Mucosa of descending colon (tissue), 3 donors: ENCODE results near the gene PLXNA2. TPM values are rescaled to one million over a fixed set of nuclear protein-coding genes. Genes with fewer than 3 reads are reported as not detected.

Source experiments
- ATAC-seq: fragments of 200-7000 bp; cut with Tn5 transposase; one replicate; pipeline ENCODE4 v1.9.1; 2020; ENCODE audit warnings: mild to moderate bottlenecking, moderate library complexity
- DNase-seq, 3 donors: peaks; one replicate each; pipeline ENCODE4 v3.0.0-alpha.2; 2020
- H3K36me3 ChIP-seq: fragments of 200-600 bp; one replicate; pipeline ENCODE4 v1.8.0; 2021; ENCODE audit warnings: low read depth, mild to moderate bottlenecking
- H3K4me1 ChIP-seq: fragments of 200-600 bp; one replicate; pipeline ENCODE4 v1.8.0; 2021; ENCODE audit warnings: low read depth, mild to moderate bottlenecking
- H3K4me3 ChIP-seq: fragments of 200-600 bp; one replicate; pipeline ENCODE4 v1.8.0; 2021; ENCODE audit warnings: mild to moderate bottlenecking
- H3K9me3 ChIP-seq: fragments of 200-600 bp; one replicate; pipeline ENCODE4 v1.8.0; 2021; ENCODE audit warnings: mild to moderate bottlenecking
- intact Hi-C, 2 donors: fragments of 100-400 bp; cut with DNase I in 1 of 2; cut with micrococcal nuclease in 1 of 2; formaldehyde crosslinking; loops; one replicate each; pipeline versions ENCODE4 v1.11.0 to v1.11.1; 2022; cut with DNase I, micrococcal nuclease
- total RNA-seq, 3 donors: library from RNA; stranded (reverse); fragmentation: NEBNext Ultra II Directional in 2 of 3; extraction: Animal tissue kit (Norgen Biotek cat#: 25700) in 2 of 3; gene quantifications; one replicate each; pipeline versions ENCODE4 v1.2.1 to v1.2.4, GENCODE V29; 2021 to 2023
- TF ChIP-seq, protein P1 (sequence below): fragments of 200-600 bp; IDR thresholded peaks from one replicate; pipeline ENCODE4 v1.8.0; 2022; ENCODE audit warnings: antibody characterized with exemption, mild to moderate bottlenecking
- donor health status: DM: no; HTN: no; CAD: no; lungs with moderate emphysema.
- donor health status: DM: no; HTN: no; CAD: no.
- donor health status: DM: no; HTN: yes; CAD: no.

The PLXNA2 gene
- total RNA-seq, 3 donors from 2014 or later, result 65.5 to 127 (median 70.6) TPM

DNA sequence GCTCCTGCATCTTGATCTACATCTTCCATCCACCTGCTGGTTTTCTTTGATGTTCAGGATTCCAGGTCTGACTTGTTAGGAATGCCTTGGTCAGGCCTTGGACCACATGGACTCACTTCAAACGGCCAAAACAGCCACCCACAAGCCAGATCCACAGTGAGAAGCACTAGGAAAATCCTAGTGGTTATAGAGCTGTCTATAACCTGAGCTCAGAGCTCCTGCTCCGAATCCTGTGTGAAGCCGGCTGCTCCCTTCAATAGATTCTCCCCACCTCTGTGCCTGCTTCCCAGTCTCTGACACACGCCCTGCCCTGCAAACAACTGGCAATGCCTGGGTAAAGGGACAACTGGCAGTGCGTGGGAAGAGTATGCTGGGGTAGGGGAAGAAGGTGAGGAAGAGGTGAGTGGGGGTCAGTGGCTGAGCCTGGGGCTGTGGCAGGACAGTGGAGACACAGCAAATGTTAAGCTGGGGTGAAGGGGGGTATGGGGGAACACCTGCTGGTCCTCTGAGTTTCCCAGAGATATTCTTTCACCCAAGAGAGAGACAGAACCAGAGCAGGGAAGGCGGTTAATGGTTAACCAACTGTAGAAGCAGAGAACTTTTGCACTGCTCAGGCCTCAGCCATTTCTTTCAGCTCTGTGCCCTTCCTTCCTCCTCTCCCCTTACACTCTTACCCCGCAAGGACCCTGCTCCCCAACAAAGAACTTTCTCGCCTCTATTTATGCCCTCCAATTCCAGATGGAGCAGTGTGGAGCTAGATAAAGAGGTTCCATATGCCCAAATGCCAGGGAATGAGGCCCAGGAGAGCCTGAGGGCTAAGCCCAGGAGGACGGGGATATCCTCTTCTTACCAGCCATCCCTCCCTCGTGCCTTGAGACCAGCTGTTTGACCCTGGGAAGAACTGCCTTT is 4.5 kb downstream of the PLXNA2 start:
- H3K9me3 ChIP-seq, result no peaks in the 10 kb centered on the region
- TF ChIP-seq, protein P1, sequence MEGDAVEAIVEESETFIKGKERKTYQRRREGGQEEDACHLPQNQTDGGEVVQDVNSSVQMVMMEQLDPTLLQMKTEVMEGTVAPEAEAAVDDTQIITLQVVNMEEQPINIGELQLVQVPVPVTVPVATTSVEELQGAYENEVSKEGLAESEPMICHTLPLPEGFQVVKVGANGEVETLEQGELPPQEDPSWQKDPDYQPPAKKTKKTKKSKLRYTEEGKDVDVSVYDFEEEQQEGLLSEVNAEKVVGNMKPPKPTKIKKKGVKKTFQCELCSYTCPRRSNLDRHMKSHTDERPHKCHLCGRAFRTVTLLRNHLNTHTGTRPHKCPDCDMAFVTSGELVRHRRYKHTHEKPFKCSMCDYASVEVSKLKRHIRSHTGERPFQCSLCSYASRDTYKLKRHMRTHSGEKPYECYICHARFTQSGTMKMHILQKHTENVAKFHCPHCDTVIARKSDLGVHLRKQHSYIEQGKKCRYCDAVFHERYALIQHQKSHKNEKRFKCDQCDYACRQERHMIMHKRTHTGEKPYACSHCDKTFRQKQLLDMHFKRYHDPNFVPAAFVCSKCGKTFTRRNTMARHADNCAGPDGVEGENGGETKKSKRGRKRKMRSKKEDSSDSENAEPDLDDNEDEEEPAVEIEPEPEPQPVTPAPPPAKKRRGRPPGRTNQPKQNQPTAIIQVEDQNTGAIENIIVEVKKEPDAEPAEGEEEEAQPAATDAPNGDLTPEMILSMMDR, result no peak
- ATAC-seq, result peak; percentile 59
- no peak overlapping the region for H3K4me3 ChIP-seq
- no peaks in the 10 kb centered on the region for H3K36me3 ChIP-seq
- DNase-seq, result peak; percentile 72 to 80 (median 78)
- intact Hi-C loops, result loop anchor here in 1 of 2 donors (10.0 kb wide), 2 partner anchors 105 to 215 kb away; no protein-coding TSS in a partner anchor
- peaks cover 62% of the 10 kb centered on the region for H3K4me1 ChIP-seq

DNA sequence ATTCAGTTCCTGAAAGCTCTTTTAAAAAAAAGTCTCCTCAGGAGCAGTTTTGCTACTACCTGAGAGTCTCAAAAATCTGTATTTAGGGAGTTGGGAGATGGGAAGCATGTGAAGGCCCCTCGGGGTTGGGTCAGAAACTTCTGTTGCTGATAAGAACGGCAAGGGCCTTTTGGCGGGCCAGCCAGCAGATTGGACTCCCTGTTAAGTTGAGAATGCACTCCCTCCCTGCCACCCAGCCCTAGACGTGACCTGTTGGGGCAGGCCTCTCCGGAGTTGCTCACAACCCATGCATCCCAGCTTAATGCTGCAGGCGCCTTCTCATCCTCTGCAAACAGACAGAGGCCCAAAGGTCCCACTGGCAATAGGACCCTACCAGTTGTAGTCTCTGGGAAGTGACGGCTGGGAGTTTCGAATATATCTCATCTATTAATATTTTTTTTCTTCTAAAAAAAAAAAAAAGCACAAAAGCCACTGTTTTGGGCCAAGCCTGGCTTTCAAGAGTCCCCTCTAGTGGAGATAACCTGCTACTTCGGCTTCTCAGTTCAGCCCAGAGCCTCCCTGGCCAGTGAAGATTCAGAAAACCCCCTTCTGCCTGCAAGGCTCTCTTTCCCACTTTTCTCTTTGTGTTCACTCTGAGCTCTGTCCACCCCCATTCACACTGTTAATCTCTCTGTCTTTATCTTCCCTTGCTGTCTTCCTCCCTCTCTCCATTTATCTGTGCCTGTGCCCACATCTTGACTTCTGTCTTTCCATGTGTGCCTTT is 5.3 kb downstream of the PLXNA2 start:
- Histone ChIP-seq H3K4me1 (peaks cover 65% of the 10 kb centered on the region), H3K4me3 (no peak overlapping the region), H3K9me3 (no peaks in the 10 kb centered on the region), H3K36me3 (no peaks in the 10 kb centered on the region)
- intact Hi-C loops, result no loop called here
- TF ChIP-seq, protein P1, result peak; percentile 60
- peak in 1 of 3 donors; percentile 39 for DNase-seq
- ATAC-seq, result peak; percentile 18

DNA sequence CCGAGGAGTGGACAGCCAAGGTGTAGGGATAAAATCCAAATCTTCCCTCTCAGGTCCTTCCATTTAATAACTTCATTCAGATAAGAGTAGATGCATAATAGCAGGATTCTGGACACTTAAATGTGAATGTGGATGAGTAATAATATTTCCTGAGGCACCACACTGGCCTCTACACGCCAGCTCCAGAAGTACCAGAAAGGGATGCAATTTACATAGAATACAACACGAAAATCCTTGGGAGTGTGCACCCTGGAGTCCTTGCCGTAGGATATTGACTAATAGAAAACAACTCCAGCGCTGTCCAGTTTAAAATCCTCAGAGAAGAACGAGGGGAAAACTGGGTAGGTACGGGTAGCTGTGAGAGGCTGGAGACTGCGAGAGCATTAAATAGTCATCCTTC is 6.9 kb downstream of the PLXNA2 start:
- Histone ChIP-seq H3K4me1 (peaks cover 74% of the 10 kb centered on the region), H3K4me3 (no peak overlapping the region), H3K36me3 (no peaks in the 10 kb centered on the region), H3K9me3 (no peaks in the 10 kb centered on the region)
- TF ChIP-seq, protein P1, result no peak
- intact Hi-C loops, result no loop called here
- ATAC-seq (no peak), DNase-seq (no peak)

DNA sequence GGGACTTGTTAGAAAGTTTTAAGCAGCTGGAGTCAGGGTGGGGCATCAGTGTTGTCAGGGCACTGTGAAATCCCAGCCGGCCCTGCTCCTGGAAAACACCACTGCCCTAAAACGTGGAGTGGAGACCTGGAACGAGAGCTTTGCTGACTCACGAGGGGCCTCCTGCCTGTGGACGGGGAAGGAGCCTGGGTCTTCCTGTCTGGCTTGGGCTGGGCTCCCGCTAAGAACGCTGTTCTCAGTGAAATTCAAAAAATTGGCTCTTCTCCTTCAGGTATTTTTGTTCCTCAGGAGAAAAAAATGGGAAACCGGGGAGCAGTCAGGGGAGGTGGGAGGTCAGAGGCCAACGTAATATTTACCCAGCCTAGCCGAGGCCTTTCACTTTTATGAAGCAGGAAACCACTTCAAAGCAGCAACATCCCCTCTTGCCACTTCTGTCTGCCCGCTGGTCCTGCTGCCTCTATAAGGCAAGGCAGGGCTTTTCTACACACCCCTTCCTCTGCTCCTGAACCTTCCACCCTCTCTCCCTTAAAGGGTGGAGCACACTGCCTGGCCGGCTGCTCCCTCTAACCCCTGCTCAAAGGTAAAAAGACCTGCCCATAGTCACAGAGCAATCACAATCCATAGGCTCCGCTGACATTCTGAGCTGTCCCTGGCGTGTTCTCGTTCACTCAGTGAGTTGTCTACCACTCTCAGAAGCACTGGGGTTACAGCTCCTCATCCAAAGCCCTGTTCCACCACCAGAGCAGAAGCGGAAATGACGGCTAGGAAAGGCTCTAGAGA is 8.0 kb downstream of the PLXNA2 start:
- H3K4me1 ChIP-seq, result peaks cover 65% of the 10 kb centered on the region
- intact Hi-C loops, result no loop called here
- TF ChIP-seq, protein P1, result no peak
- no peak overlapping the region for H3K4me3 ChIP-seq
- DNase-seq, result peak in 2 of 3 donors; percentile 69 to 74
- H3K9me3 ChIP-seq, result no peaks in the 10 kb centered on the region
- H3K36me3 ChIP-seq, result no peaks in the 10 kb centered on the region
- ATAC-seq, result peak; percentile 71

DNA sequence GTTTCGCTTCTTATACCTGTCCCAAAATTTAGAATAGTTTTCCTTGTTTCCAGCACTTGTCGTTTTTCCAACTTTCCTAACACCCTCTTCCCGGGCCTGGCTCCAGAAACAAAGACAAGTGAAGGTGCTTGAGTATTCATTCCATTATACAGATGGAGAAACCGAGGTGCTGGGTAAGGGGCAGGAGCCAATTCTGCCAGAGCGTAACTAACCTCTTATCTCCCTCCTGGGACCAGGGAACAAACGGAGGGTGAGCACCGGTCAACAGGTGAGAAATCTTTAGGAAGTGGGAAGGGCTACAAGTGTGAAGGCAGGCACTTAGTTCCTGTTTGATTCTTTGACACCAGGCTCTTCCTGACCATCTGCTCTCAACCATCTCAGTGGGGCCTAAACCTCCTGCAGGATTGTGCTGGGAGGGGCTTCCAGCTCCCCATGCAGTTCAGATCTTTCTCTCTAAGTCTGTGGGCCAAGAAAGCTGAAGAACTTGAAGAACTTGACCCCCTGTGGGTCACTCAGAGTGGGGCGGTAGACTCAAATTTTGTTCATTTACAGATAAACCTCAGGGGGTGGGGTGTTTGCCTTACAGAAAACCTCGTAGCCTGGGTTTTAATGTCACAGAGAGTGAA is 8.7 kb downstream of the PLXNA2 start:
- DNase-seq (no peak), ATAC-seq (no peak)
- intact Hi-C loops, result no loop called here
- H3K9me3 ChIP-seq, result no peaks in the 10 kb centered on the region
- no peaks in the 10 kb centered on the region for H3K36me3 ChIP-seq
- H3K4me1 ChIP-seq, result peaks cover 61% of the 10 kb centered on the region
- no peak overlapping the region for H3K4me3 ChIP-seq
- TF ChIP-seq, protein P1, result no peak
